ENCODE results near the gene FOXC1. TPM values are rescaled to one million over a fixed set of nuclear protein-coding genes. Genes with fewer than 3 reads are reported as not detected.

Gene FOXC1
- total RNA-seq, result 58.5 TPM
- polyA plus RNA-seq (ENCODE audit: insufficient read depth, low read depth, low replicate concordance), result 18.0 TPM
- long read RNA-seq, donor 1, transcript FOXC1-202 (1 exons, 3,831 nt), result major isoform, 121 of 148 reads
- long read RNA-seq, donor 1, transcript FOXC1-201 (1 exons, 3,926 nt), result minor isoform, 17 of 148 reads
- long read RNA-seq, donor 1, partial matches to known transcripts, result 0 of 148 reads
- long read RNA-seq, donor 1, other reads (novel, unspliced or antisense), result 10 of 148 reads
- long read RNA-seq, donor 2, transcript FOXC1-202 (1 exons, 3,831 nt), result major isoform, 62 of 77 reads
- long read RNA-seq, donor 2, transcript FOXC1-201 (1 exons, 3,926 nt), result minor isoform, 15 of 77 reads
- long read RNA-seq, donor 2, partial matches to known transcripts, result 0 of 77 reads
- long read RNA-seq, donor 2, other reads (novel, unspliced or antisense), result 0 of 77 reads
- long read RNA-seq, donor 3, transcript FOXC1-201 (1 exons, 3,926 nt), result minor isoform, 10 of 94 reads
- long read RNA-seq, donor 3, transcript FOXC1-202 (1 exons, 3,831 nt), result major isoform, 84 of 94 reads
- long read RNA-seq, donor 3, partial matches to known transcripts, result 0 of 94 reads
- long read RNA-seq, donor 3, other reads (novel, unspliced or antisense), result 0 of 94 reads
- long read RNA-seq, donor 4, transcript FOXC1-202 (1 exons, 3,831 nt), result major isoform, 34 of 55 reads
- long read RNA-seq, donor 4, transcript FOXC1-201 (1 exons, 3,926 nt), result minor isoform, 21 of 55 reads
- long read RNA-seq, donor 4, partial matches to known transcripts, result 0 of 55 reads
- long read RNA-seq, donor 4, other reads (novel, unspliced or antisense), result 0 of 55 reads
- long read RNA-seq, donor 5, transcript FOXC1-202 (1 exons, 3,831 nt), result major isoform, 9 of 11 reads
- long read RNA-seq, donor 5, partial matches to known transcripts, result 0 of 11 reads
- long read RNA-seq, donor 5, other reads (novel, unspliced or antisense), result 0 of 11 reads
- long read RNA-seq, donor 6, transcript FOXC1-201 (1 exons, 3,926 nt), result minor isoform, 5 of 55 reads
- long read RNA-seq, donor 6, transcript FOXC1-202 (1 exons, 3,831 nt), result major isoform, 50 of 55 reads
- long read RNA-seq, donor 6, partial matches to known transcripts, result 0 of 55 reads
- long read RNA-seq, donor 6, other reads (novel, unspliced or antisense), result 0 of 55 reads
- long read RNA-seq, donor 7, transcript FOXC1-201 (1 exons, 3,926 nt), result minor isoform, 14 of 214 reads
- long read RNA-seq, donor 7, transcript FOXC1-202 (1 exons, 3,831 nt), result major isoform, 200 of 214 reads
- long read RNA-seq, donor 7, partial matches to known transcripts, result 0 of 214 reads
- long read RNA-seq, donor 7, other reads (novel, unspliced or antisense), result 0 of 214 reads
- long read RNA-seq, donor 8, transcript FOXC1-201 (1 exons, 3,926 nt), result minor isoform, 15 of 137 reads
- long read RNA-seq, donor 8, transcript FOXC1-202 (1 exons, 3,831 nt), result major isoform, 122 of 137 reads
- long read RNA-seq, donor 8, partial matches to known transcripts, result 0 of 137 reads
- long read RNA-seq, donor 8, other reads (novel, unspliced or antisense), result 0 of 137 reads
- long read RNA-seq, donor 9, transcript FOXC1-201 (1 exons, 3,926 nt), result minor isoform, 14 of 65 reads
- long read RNA-seq, donor 9, transcript FOXC1-202 (1 exons, 3,831 nt), result major isoform, 51 of 65 reads
- long read RNA-seq, donor 9, partial matches to known transcripts, result 0 of 65 reads
- long read RNA-seq, donor 9, other reads (novel, unspliced or antisense), result 0 of 65 reads
- long read RNA-seq, donor 10, transcript FOXC1-201 (1 exons, 3,926 nt), result minor isoform, 12 of 125 reads
- long read RNA-seq, donor 10, transcript FOXC1-202 (1 exons, 3,831 nt), result major isoform, 113 of 125 reads
- long read RNA-seq, donor 10, partial matches to known transcripts, result 0 of 125 reads
- long read RNA-seq, donor 10, other reads (novel, unspliced or antisense), result 0 of 125 reads

DNA sequence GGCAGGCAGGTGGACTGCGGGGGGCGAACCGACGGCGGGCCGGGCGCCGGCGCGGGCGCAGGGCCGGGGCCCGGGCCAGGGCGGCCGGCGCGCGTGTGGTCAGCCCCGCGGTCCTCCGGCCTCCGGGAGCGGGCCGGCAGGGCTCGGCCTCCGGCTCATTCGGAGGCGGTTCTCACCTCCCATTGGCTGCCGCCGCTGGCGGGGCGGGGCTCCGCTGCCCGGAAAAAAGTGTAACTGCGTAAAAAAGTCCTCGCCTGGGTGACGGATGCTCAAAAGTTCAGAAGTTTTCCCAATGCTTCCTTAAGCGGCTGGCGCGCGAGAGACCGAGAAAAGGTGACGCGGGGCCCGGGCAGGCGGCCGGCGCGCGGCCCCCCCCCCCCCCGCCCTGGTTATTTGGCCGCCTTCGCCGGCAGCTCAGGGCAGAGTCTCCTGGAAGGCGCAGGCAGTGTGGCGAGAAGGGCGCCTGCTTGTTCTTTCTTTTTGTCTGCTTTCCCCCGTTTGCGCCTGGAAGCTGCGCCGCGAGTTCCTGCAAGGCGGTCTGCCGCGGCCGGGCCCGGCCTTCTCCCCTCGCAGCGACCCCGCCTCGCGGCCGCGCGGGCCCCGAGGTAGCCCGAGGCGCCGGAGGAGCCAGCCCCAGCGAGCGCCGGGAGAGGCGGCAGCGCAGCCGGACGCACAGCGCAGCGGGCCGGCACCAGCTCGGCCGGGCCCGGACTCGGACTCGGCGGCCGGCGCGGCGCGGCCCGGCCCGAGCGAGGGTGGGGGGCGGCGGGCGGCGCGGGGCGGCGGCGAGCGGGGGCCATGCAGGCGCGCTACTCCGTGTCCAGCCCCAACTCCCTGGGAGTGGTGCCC lies at the start of gene FOXC1:
Gene FOXC1 (plus strand): TSS at position 268 of the 849 bp plus-strand sequence. CDS start 531 bp downstream, at position 799.
- Histone ChIP-seq H3K9ac (ENCODE audit: low read length in 3 of 3) (peak within 1 kb of the TSS in 2 of 3 donors; percentile 53 to 81), H3K36me3 (ENCODE audit: control insufficient read depth in 2 of 3, insufficient read depth in 3 of 3, low read length in 3 of 3) (peaks cover 0 to 3% (median 0%) of the 10 kb centered on the region in 3 donors), H3K27ac (ENCODE audit: low read depth in 2 of 2, low read length in 2 of 2) (peak within 1 kb of the TSS; percentile 82 to 85), H3K27me3 (ENCODE audit: control insufficient read depth, insufficient read depth, low read length) (peaks cover 19% of the 10 kb centered on the region), H3K9me3 (ENCODE audit: control insufficient read depth in 2 of 3, insufficient read depth in 1 of 3, low read length in 3 of 3) (no peaks in the 10 kb centered on the region), H3K4me1 (ENCODE audit: control insufficient read depth in 2 of 3, insufficient read depth in 2 of 3, low read depth in 1 of 3, low read length in 3 of 3) (peaks cover 0 to 18% (median 0%) of the 10 kb centered on the region in 3 donors), H3K4me3 (ENCODE audit: low read length in 3 of 3) (peak within 1 kb of the TSS; percentile 57 to 77 (median 61))
- TF ChIP-seq, protein P1, sequence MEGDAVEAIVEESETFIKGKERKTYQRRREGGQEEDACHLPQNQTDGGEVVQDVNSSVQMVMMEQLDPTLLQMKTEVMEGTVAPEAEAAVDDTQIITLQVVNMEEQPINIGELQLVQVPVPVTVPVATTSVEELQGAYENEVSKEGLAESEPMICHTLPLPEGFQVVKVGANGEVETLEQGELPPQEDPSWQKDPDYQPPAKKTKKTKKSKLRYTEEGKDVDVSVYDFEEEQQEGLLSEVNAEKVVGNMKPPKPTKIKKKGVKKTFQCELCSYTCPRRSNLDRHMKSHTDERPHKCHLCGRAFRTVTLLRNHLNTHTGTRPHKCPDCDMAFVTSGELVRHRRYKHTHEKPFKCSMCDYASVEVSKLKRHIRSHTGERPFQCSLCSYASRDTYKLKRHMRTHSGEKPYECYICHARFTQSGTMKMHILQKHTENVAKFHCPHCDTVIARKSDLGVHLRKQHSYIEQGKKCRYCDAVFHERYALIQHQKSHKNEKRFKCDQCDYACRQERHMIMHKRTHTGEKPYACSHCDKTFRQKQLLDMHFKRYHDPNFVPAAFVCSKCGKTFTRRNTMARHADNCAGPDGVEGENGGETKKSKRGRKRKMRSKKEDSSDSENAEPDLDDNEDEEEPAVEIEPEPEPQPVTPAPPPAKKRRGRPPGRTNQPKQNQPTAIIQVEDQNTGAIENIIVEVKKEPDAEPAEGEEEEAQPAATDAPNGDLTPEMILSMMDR (IDR thresholded peaks at IDR 0.05; ENCODE audit: borderline replicate concordance, extremely low read depth, insufficient read depth), result no peak
- DNase-seq (peak; percentile 96 to 97 (median 97)), FAIRE-seq (no peak)
- intact Hi-C loops (cut with DNase I), result no loop called here

DNA sequence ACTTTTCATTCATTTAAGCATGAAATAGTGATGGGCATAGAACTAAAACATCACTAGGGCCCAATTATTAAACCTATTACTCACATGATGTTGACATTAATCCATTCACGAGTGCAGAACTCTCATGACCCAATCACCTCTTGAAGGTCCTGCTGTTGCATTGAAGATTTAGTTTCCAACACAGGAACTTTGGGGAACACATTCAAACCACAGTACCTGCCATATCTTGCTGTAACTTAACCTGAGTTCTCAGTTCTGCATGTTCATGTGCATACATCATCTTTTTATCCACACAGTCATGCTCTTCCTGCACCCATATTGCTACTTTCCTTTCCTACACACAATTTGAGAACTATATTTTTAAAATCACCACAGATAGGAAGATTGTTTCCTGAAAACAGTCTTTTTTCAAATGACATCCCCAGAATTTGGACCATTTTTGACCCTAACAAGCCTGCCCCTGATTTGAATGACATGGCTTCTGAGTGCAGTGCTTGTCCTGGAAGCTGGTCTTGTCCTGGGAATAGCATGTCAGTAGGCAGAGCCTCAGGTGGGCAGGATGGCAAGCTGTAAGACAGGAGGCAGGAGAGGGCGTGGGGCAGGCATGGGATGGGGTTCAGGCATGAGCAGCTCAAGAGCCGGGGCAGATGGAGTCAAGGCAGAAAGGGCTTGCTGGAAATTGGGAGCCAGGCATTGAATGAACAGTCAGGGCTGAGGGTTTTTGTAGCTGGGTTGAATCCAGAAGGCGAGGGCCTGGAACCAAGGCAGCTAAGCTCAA lies 49.2 kb upstream of the FOXC1 start:
- FAIRE-seq, result no peak
- Histone ChIP-seq H3K9ac (ENCODE audit: low read length in 3 of 3) (no peak overlapping the region), H3K27ac (ENCODE audit: low read depth in 2 of 2, low read length in 2 of 2) (no peak overlapping the region)

More for the DNA sequence above, 49.2 kb upstream of the FOXC1 start:
- Histone ChIP-seq H3K36me3 (ENCODE audit: control insufficient read depth in 2 of 3, insufficient read depth in 3 of 3, low read length in 3 of 3) (no peaks in the 10 kb centered on the region), H3K27me3 (ENCODE audit: control insufficient read depth, insufficient read depth, low read length) (no peaks in the 10 kb centered on the region), H3K4me1 (ENCODE audit: control insufficient read depth in 2 of 3, insufficient read depth in 2 of 3, low read depth in 1 of 3, low read length in 3 of 3) (no peaks in the 10 kb centered on the region), H3K4me3 (ENCODE audit: low read length in 3 of 3) (no peak overlapping the region), H3K9me3 (ENCODE audit: control insufficient read depth in 2 of 3, insufficient read depth in 1 of 3, low read length in 3 of 3) (no peaks in the 10 kb centered on the region)
- intact Hi-C loops (cut with DNase I), result no loop called here
- TF ChIP-seq, protein P1 (IDR thresholded peaks at IDR 0.05; ENCODE audit: borderline replicate concordance, extremely low read depth, insufficient read depth), result no peak
- DNase-seq, result no peak
